Upper lobe of left lung (tissue), 6 donors: Measurements from ENCODE around the gene CUBN. TPM values are rescaled to one million over a fixed set of nuclear protein-coding genes. Genes with fewer than 3 reads are reported as not detected.
A peak's percentile ranks its signal among the peaks of the same experiment; 100 is the strongest.

Experiments
- ATAC-seq, 2 donors: fragments of 200-7000 bp; cut with Tn5 transposase; one replicate each; pipeline ENCODE4 v1.9.1; 2022; ENCODE audit warnings: mild to moderate bottlenecking in 2 of 2, moderate library complexity in 2 of 2; ENCODE audit not compliant: low FRiP score in 2 of 2
- DNase-seq, 2 donors: peaks; one replicate each; pipeline ENCODE4 v3.0.0-alpha.2; 2019 to 2020
- H3K27ac ChIP-seq, 4 donors: fragments of 200-600 bp; sonication (generic); one replicate each; pipeline ENCODE4 v1.5.1; 2016 to 2019
- H3K27me3 ChIP-seq, 4 donors: fragments of 200-600 bp; sonication (generic); one replicate each; pipeline ENCODE4 v1.5.1; 2017 to 2019
- H3K36me3 ChIP-seq, 4 donors: fragments of 200-600 bp; sonication (generic); one replicate each; pipeline ENCODE4 v1.5.1; 2016 to 2019
- H3K4me1 ChIP-seq, 4 donors: fragments of 200-600 bp; sonication (generic); one replicate each; pipeline ENCODE4 v1.5.1; 2018 to 2019
- H3K4me3 ChIP-seq, 4 donors: fragments of 200-600 bp; sonication (generic); one replicate each; pipeline ENCODE4 v1.5.1; 2017 to 2019; ENCODE audit warnings: mild to moderate bottlenecking in 2 of 4, moderate library complexity in 1 of 4
- H3K9me3 ChIP-seq, 4 donors: fragments of 200-600 bp; sonication (generic); one replicate each; pipeline ENCODE4 v1.5.1; 2018 to 2019
- EP300 ChIP-seq, 4 donors: sonication (generic); formaldehyde crosslinking; IDR thresholded peaks; one replicate each; pipeline ENCODE4 v1.5.1; 2017; ENCODE audit warnings: antibody characterized with exemption in 4 of 4, control low read depth in 2 of 4
- POLR2A ChIP-seq, 4 donors: fragments of 450-650 bp; IDR thresholded peaks; one replicate each; pipeline ENCODE4 v1.5.1; 2016 to 2017; ENCODE audit warnings: antibody characterized with exemption in 4 of 4, mild to moderate bottlenecking in 2 of 4
- POLR2AphosphoS5 ChIP-seq, 2 donors: sonication (generic); formaldehyde crosslinking; IDR thresholded peaks; one replicate each; pipeline ENCODE4 v1.5.1; 2017; ENCODE audit warnings: antibody characterized with exemption in 2 of 2
- WGBS, 2 donors: methylation state at CpG; one replicate each; pipeline ENCODE4 v1.1.5; 2017 to 2018; 5-methylcytosine and 5-hydroxymethylcytosine counted together
- total RNA-seq, 6 donors: library from RNA; depleted of rRNA in 4 of 6; stranded (reverse); fragments of >200 nt in 4 of 6; gene quantifications; one replicate each; pipeline versions ENCODE4 v1.1.0 to v1.2.1, GENCODE V29; 2016 to 2021
- TF ChIP-seq, protein P1 (sequence below), 6 experiments: fragments of 450-650 bp in 4 of 6; fragments of 200-600 bp in 2 of 6; sonication (generic) in 2 of 6; IDR thresholded peaks; one replicate each; pipeline ENCODE4 v1.5.1; 2016 to 2019; ENCODE audit warnings: antibody characterized with exemption in 6 of 6
- donor health status: DM: no; HTN: no; CAD: no; lungs with moderate emphysema.
- donor health status: DM: no; HTN: yes; CAD: no; lungs with severe emphysema.

The CUBN gene
- total RNA-seq, 6 donors from 2014 or later = 1.0 to 9.4 (median 5.3) TPM

DNA sequence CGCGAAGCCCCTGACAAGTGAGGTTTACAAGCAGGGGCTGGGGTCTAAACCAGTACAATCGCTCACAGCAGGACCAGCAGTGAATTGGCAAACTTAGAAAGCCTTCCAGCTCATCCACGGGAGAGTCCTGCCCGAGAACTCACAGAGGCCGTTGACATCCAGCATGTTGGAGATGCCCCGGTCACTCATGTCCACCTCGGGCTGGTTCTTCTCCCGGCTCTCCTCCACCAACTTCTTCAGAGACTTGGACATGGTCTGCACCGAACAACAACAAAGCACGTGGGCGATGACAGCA is 312.8 kb downstream of the CUBN start:
- peaks cover 12 to 29% (median 21%) of the 10 kb centered on the region in 4 donors for H3K4me1 ChIP-seq
- no peak for ATAC-seq
- TF ChIP-seq POLR2A (IDR thresholded peaks at IDR 0.05) = no peak
- no peak for TF ChIP-seq POLR2AphosphoS5 (IDR thresholded peaks at IDR 0.05)
- no peak for TF ChIP-seq EP300 (IDR thresholded peaks at IDR 0.05)
- TF ChIP-seq, protein P1, sequence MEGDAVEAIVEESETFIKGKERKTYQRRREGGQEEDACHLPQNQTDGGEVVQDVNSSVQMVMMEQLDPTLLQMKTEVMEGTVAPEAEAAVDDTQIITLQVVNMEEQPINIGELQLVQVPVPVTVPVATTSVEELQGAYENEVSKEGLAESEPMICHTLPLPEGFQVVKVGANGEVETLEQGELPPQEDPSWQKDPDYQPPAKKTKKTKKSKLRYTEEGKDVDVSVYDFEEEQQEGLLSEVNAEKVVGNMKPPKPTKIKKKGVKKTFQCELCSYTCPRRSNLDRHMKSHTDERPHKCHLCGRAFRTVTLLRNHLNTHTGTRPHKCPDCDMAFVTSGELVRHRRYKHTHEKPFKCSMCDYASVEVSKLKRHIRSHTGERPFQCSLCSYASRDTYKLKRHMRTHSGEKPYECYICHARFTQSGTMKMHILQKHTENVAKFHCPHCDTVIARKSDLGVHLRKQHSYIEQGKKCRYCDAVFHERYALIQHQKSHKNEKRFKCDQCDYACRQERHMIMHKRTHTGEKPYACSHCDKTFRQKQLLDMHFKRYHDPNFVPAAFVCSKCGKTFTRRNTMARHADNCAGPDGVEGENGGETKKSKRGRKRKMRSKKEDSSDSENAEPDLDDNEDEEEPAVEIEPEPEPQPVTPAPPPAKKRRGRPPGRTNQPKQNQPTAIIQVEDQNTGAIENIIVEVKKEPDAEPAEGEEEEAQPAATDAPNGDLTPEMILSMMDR (IDR thresholded peaks at IDR 0.05) = no peak
- peaks cover 0 to 1% (median under 1%) of the 10 kb centered on the region in 4 donors for H3K9me3 ChIP-seq
- peak overlapping the region; percentile 67 to 77 (median 70) for H3K4me3 ChIP-seq
- H3K36me3 ChIP-seq = no peaks in the 10 kb centered on the region
- DNase-seq = no peak
- H3K27me3 ChIP-seq = no peaks in the 10 kb centered on the region
- H3K27ac ChIP-seq = peak overlapping the region; percentile 68 to 82 (median 72)
- 4% methylated on average over 11 to 12 of the region's 12 CpGs for WGBS, 2 donors

DNA sequence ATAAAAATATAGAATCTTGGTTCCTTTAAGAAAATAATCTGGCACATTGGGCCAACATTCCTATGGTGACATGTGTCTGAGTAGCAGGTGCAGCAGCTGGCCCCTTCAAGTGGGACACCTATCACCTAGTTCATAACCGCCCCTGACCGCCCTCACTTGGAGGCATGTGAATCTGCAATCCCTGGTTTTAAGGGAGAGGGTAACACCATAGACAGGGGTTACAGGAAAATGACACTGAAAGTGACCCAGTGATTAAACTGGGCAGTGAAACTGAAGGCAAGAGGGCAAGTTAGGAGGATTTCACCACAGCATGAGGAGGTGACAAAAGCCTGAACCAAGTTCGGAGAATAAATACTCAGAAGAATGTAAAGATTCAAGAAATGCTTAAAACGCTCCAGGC is 313.4 kb downstream of the CUBN start:
- Histone ChIP-seq H3K4me3 (peak overlapping the region in 3 of 4 donors; percentile 67 to 70 (median 70)), H3K36me3 (no peaks in the 10 kb centered on the region), H3K4me1 (peaks cover 16 to 29% (median 22%) of the 10 kb centered on the region in 4 donors), H3K9me3 (no peaks in the 10 kb centered on the region), H3K27me3 (no peaks in the 10 kb centered on the region), H3K27ac (peak overlapping the region in 1 of 4 donors; percentile 82)
- no peak for ATAC-seq
- WGBS, 2 donors = 50 to 66% methylated on average over 4 of the region's 4 CpGs
- DNase-seq = no peak
- TF ChIP-seq POLR2A (IDR thresholded peaks at IDR 0.05) = no peak
- TF ChIP-seq, protein P1 (IDR thresholded peaks at IDR 0.05) = no peak
- no peak for TF ChIP-seq EP300 (IDR thresholded peaks at IDR 0.05)
- no peak for TF ChIP-seq POLR2AphosphoS5 (IDR thresholded peaks at IDR 0.05)

DNA sequence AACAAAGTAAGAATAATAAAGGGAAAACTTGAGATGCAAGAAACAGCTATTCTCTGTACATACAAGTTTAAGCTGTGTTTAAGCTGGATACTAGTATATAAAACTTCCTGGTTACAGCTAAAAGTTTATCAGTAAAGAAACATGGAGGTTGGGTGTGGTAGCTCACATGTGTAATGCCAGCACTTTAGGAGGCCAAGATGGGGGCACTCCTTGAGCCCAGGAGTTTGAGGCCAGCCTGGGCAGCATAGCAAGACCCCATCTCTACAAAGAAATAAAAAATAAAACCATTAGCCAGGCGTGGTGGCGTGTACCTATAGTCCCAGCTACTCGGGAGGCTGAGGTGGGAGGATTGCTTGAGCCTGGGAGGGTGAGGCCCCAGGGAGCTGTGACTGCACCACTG is 315.6 kb downstream of the CUBN start:
- Histone ChIP-seq H3K4me3 (no peak overlapping the region), H3K9me3 (no peaks in the 10 kb centered on the region), H3K4me1 (peaks cover 16 to 29% (median 22%) of the 10 kb centered on the region in 4 donors), H3K36me3 (no peaks in the 10 kb centered on the region), H3K27ac (no peak overlapping the region), H3K27me3 (no peaks in the 10 kb centered on the region)
- TF ChIP-seq EP300 (IDR thresholded peaks at IDR 0.05) = no peak
- TF ChIP-seq, protein P1 (IDR thresholded peaks at IDR 0.05) = no peak
- TF ChIP-seq POLR2A (IDR thresholded peaks at IDR 0.05) = no peak
- no peak for TF ChIP-seq POLR2AphosphoS5 (IDR thresholded peaks at IDR 0.05)
- WGBS, 2 donors = 95 to 98% methylated on average over 3 of the region's 3 CpGs
- no peak for DNase-seq
- no peak for ATAC-seq

DNA sequence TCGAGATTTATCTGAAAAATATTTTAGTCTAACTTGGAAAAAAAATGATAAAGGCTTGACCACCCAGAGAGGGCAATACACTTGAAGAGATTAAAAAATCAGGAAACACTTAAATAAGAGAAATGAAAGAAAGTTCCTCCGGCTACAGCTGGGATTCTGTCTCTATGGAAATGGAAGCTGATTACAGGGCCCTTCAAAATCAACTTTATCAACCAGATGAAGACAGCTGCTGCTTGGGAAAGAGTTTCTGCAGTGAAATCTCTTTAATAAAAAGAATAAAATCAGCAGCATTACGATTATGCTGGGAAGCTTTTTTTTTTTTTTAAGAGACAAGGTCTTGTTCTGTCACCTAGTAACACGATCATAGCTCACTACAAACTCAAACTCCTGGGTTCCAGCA is 316.9 kb downstream of the CUBN start:
- Histone ChIP-seq H3K9me3 (no peaks in the 10 kb centered on the region), H3K4me1 (peaks cover 16 to 25% (median 19%) of the 10 kb centered on the region in 4 donors), H3K27ac (no peak overlapping the region), H3K27me3 (no peaks in the 10 kb centered on the region), H3K36me3 (peaks cover 0 to 4% (median 0%) of the 10 kb centered on the region in 4 donors), H3K4me3 (no peak overlapping the region)
- TF ChIP-seq POLR2AphosphoS5 (IDR thresholded peaks at IDR 0.05) = no peak
- no peak for TF ChIP-seq EP300 (IDR thresholded peaks at IDR 0.05)
- TF ChIP-seq, protein P1 (IDR thresholded peaks at IDR 0.05) = no peak
- no peak for TF ChIP-seq POLR2A (IDR thresholded peaks at IDR 0.05)
- no peak for ATAC-seq
- 78 to 88% methylated on average over 4 of the region's 4 CpGs for WGBS, 2 donors
- DNase-seq = no peak

DNA sequence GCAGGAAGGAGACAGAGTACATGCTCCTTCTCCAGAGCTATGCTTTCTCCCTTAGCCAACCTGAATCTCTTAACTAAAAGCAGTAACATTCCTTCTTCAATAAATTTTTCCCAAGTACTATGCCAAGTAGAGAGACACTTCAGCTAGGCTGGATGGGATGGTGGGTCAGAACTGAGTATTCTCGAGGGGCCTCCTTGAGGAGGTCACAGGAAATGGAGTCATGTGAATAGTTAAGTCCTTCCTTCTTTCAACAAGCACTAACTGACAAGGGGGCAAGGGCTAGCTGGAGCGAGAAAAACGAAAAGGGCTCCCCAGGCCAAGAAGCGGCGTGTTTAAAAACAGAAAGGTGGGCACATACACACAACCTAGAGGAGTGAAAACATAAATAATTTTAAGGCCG is 317.8 kb downstream of the CUBN start:
- 72 to 87% methylated on average over 6 of the region's 6 CpGs for WGBS, 2 donors
- peaks cover 15 to 25% (median 18%) of the 10 kb centered on the region in 4 donors for H3K4me1 ChIP-seq
- H3K27ac ChIP-seq = peak overlapping the region in 1 of 4 donors; percentile 27
- TF ChIP-seq EP300 (IDR thresholded peaks at IDR 0.05) (no peak), POLR2A (IDR thresholded peaks at IDR 0.05) (no peak), POLR2AphosphoS5 (IDR thresholded peaks at IDR 0.05) (no peak)
- TF ChIP-seq, protein P1 (IDR thresholded peaks at IDR 0.05) = no peak
- H3K4me3 ChIP-seq = no peak overlapping the region
- no peaks in the 10 kb centered on the region for H3K27me3 ChIP-seq
- no peak for ATAC-seq
- peaks cover 0 to 5% (median 0%) of the 10 kb centered on the region in 4 donors for H3K36me3 ChIP-seq
- no peak for DNase-seq
- H3K9me3 ChIP-seq = no peaks in the 10 kb centered on the region
